GM12891 (cell line): ENCODE measurements around the gene ROS1.
"Not testable (repeated sequence)": the region's sequence is repeated elsewhere in the genome, so short reads cannot be mapped to it uniquely, and the experiment has no call there.

Experiments used
- POLR2A ChIP-seq: IDR thresholded peaks from 2 replicates; pipeline ENCODE4 v1.6.1; 2011; ENCODE audit warnings: low read depth, low read length, control low read depth
- POLR2AphosphoS5 ChIP-seq: IDR thresholded peaks from 2 replicates; pipeline ENCODE4 v1.6.1; 2011; ENCODE audit warnings: low read depth, low read length, control low read depth

DNA sequence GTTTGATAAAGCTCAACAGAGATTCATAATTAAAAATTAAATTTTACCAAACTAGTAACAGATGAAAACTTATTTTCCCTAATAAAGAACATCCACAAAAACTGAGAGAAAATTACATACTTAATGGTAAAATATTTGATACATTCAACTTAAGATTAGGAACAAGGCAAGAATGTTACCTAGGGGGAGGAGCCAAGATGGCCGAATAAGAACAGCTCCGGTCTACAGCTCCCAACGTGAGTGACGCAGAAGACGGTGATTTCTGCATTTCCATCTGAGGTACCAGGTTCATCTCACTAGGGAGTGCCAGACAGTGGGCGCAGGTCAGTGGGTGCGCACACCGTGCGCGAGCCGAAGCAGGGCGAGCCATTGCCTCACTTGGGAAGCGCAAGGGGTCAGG, 181.2 kb downstream of the ROS1 start:
- not testable (repeated sequence) for TF ChIP-seq POLR2AphosphoS5, POLR2A
